ENCODE data around the gene MIF. TPM values are rescaled to one million over a fixed set of nuclear protein-coding genes. Genes with fewer than 3 reads are reported as not detected.

MIF gene
- total RNA-seq, 4 donors from 2014 or later, result 261 to 363 (median 313) TPM

- 100% methylated on average over 3 of the region's 9 CpGs for WGBS
- Histone ChIP-seq H3K27ac (no peak overlapping the region), H3K4me3 (no peak overlapping the region), H3K36me3 (no peaks in the 10 kb centered on the region), H3K9me3 (no peaks in the 10 kb centered on the region), H3K4me1 (peaks cover 6% of the 10 kb centered on the region), H3K27me3 (no peaks in the 10 kb centered on the region)
- TF ChIP-seq EP300 (IDR thresholded peaks at IDR 0.05) (no peak), POLR2AphosphoS5 (IDR thresholded peaks at IDR 0.05) (no peak), POLR2A (IDR thresholded peaks at IDR 0.05) (no peak), CTCF (IDR thresholded peaks at IDR 0.05) (no peak)
- DNase-seq (ENCODE audit: low spot score in 2 of 2), result no peak
These were observed 10.5 kb upstream of the MIF start for GRCh38 chr22:23883658-23884057.

GRCh38 chr22:23884140-23884539, 10.0 kb upstream of the MIF start:
- no peak for DNase-seq (ENCODE audit: low spot score in 2 of 2)
- Histone ChIP-seq H3K4me3 (no peak overlapping the region), H3K9me3 (no peaks in the 10 kb centered on the region), H3K27ac (no peak overlapping the region), H3K27me3 (no peaks in the 10 kb centered on the region), H3K36me3 (no peaks in the 10 kb centered on the region), H3K4me1 (peaks cover 10% of the 10 kb centered on the region)
- no peak for TF ChIP-seq POLR2AphosphoS5 (IDR thresholded peaks at IDR 0.05)
- 91% methylated on average over 6 of the region's 9 CpGs for WGBS

GRCh38 chr22:23888615-23889401, 5.4 kb upstream of the MIF start:
- TF ChIP-seq EP300 (IDR thresholded peaks at IDR 0.05), result no peak
- Histone ChIP-seq H3K4me1 (peaks cover 26% of the 10 kb centered on the region), H3K27ac (peak overlapping the region; percentile 42), H3K9me3 (no peaks in the 10 kb centered on the region), H3K4me3 (no peak overlapping the region), H3K27me3 (no peaks in the 10 kb centered on the region), H3K36me3 (no peaks in the 10 kb centered on the region)
- no peak for DNase-seq (ENCODE audit: low spot score in 2 of 2)
- 77% methylated on average over 11 of the region's 11 CpGs for WGBS

- TF ChIP-seq POLR2A (IDR thresholded peaks at IDR 0.05) (no peak), EP300 (IDR thresholded peaks at IDR 0.05) (no peak), POLR2AphosphoS5 (IDR thresholded peaks at IDR 0.05) (no peak), CTCF (IDR thresholded peaks at IDR 0.05) (no peak)
- H3K9me3 ChIP-seq, result no peaks in the 10 kb centered on the region
- H3K4me1 ChIP-seq, result peaks cover 27% of the 10 kb centered on the region
- H3K27ac ChIP-seq, result no peak overlapping the region
- no peaks in the 10 kb centered on the region for H3K27me3 ChIP-seq
- H3K36me3 ChIP-seq, result no peaks in the 10 kb centered on the region
- no peak overlapping the region for H3K4me3 ChIP-seq
- WGBS, result 37% methylated on average over 5 of the region's 5 CpGs
- no peak for DNase-seq (ENCODE audit: low spot score in 2 of 2)
These were observed 4.6 kb upstream of the MIF start for GRCh38 chr22:23889620-23890019.

DNA sequence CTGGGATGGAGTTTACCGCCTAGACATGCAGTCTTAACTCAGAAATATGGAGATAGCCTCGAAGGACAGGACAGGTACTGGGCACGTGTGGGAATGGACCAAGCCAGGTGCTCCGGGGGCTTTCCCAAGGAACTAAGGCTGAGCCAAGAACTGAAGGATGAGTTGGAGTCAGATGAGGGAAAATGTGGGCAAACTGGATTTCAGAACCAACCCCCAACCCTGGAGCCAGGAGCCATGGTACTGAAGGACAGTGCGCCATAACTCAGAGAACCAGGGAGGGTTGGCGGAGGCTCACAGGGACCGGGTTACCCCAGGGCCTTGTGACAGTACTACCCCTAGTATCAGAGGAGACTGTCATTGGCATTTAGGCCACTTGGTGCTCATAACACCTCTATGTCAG, 2.5 kb upstream of the MIF start:
- TF ChIP-seq EP300 (IDR thresholded peaks at IDR 0.05), result no peak
- peaks cover 12% of the 10 kb centered on the region for H3K36me3 ChIP-seq
- H3K4me1 ChIP-seq, result peaks cover 45% of the 10 kb centered on the region
- no peak overlapping the region for H3K27ac ChIP-seq
- no peaks in the 10 kb centered on the region for H3K27me3 ChIP-seq
- 83% methylated on average over 7 of the region's 7 CpGs for WGBS
- no peak overlapping the region for H3K4me3 ChIP-seq
- DNase-seq (ENCODE audit: low spot score in 2 of 2), result no peak
- H3K9me3 ChIP-seq, result no peaks in the 10 kb centered on the region

DNA sequence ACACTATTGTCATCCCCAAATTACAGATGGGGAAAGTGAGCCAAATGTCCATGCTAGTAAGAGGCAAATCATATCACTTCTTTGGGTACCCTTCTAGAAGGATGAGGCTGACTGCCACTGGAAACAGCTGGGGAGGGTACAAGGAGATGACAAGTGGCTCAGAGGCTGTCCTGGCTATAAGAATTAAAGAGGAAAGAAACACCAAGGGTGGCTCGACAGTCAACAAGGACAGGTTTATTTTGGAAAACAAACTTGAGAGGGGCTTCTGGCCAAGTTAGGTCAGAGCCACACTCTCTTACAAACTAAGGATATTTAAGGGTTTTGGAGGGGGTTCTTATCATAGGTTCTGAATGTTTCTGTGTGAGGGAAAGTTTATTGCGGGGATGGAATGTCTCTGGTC, 2.1 kb upstream of the MIF start:
- 93% methylated on average over 2 of the region's 2 CpGs for WGBS

More for the DNA sequence above, 2.1 kb upstream of the MIF start:
- no peak for DNase-seq (ENCODE audit: low spot score in 2 of 2)
- Histone ChIP-seq H3K4me1 (peaks cover 45% of the 10 kb centered on the region), H3K9me3 (no peaks in the 10 kb centered on the region), H3K27me3 (no peaks in the 10 kb centered on the region), H3K36me3 (peaks cover 16% of the 10 kb centered on the region), H3K27ac (no peak overlapping the region), H3K4me3 (no peak overlapping the region)
- TF ChIP-seq CTCF (IDR thresholded peaks at IDR 0.05), result no peak
- no peak for TF ChIP-seq EP300 (IDR thresholded peaks at IDR 0.05)
- TF ChIP-seq POLR2A (IDR thresholded peaks at IDR 0.05), result no peak
- TF ChIP-seq POLR2AphosphoS5 (IDR thresholded peaks at IDR 0.05), result no peak

Data from suprapubic skin (tissue), 4 donors.